Uterus (tissue), 2 donors: ENCODE data around the gene L3MBTL1.

Source experiments
- CTCF ChIP-seq, 4 experiments: fragments of 200-600 bp in 2 of 4; fragments of 450-650 bp in 2 of 4; sonication (generic) in 2 of 4; IDR thresholded peaks; one replicate each; pipeline ENCODE4 v1.5.1; 2016 to 2019; ENCODE audit warnings: antibody characterized with exemption in 4 of 4, mild to moderate bottlenecking in 2 of 4, moderate library complexity in 1 of 4
- POLR2A ChIP-seq, 2 donors: fragments of 450-650 bp; IDR thresholded peaks; one replicate each; pipeline ENCODE4 v1.6.1; 2016; ENCODE audit warnings: antibody characterized with exemption in 2 of 2, mild to moderate bottlenecking in 1 of 2, moderate library complexity in 1 of 2

GRCh38 chr20:43583982-43584432, 76.5 kb downstream of the L3MBTL1 start:
- no peak for TF ChIP-seq CTCF (IDR thresholded peaks at IDR 0.05)
- TF ChIP-seq POLR2A (IDR thresholded peaks at IDR 0.05) = no peak
